NB4 (cell line): ENCODE measurements around the gene CCL18.

Experiments used
- POLR2A ChIP-seq: IDR thresholded peaks from 2 replicates; pipeline ENCODE4 v1.6.1; 2011; ENCODE audit warnings: mild to moderate bottlenecking; ENCODE audit not compliant: insufficient read length; ENCODE audit errors: extremely low read depth
- TF ChIP-seq, protein P1 (sequence below): IDR thresholded peaks from one replicate; pipeline ENCODE4 v1.5.1; 2012; ENCODE audit warnings: low read depth, low read length

GRCh38 chr17:36016555-36016954, 47.5 kb upstream of the CCL18 start:
- TF ChIP-seq, protein P1, sequence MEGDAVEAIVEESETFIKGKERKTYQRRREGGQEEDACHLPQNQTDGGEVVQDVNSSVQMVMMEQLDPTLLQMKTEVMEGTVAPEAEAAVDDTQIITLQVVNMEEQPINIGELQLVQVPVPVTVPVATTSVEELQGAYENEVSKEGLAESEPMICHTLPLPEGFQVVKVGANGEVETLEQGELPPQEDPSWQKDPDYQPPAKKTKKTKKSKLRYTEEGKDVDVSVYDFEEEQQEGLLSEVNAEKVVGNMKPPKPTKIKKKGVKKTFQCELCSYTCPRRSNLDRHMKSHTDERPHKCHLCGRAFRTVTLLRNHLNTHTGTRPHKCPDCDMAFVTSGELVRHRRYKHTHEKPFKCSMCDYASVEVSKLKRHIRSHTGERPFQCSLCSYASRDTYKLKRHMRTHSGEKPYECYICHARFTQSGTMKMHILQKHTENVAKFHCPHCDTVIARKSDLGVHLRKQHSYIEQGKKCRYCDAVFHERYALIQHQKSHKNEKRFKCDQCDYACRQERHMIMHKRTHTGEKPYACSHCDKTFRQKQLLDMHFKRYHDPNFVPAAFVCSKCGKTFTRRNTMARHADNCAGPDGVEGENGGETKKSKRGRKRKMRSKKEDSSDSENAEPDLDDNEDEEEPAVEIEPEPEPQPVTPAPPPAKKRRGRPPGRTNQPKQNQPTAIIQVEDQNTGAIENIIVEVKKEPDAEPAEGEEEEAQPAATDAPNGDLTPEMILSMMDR, result no peak
- no peak for TF ChIP-seq POLR2A
